ENCODE results near the gene DEPDC5. TPM values are rescaled to one million over a fixed set of nuclear protein-coding genes. Genes with fewer than 3 reads are reported as not detected.

The DEPDC5 gene
- total RNA-seq, 3 donors from 2014 or later (not counting 1 experiment from before 2014, with no cell fraction given) = 56.7 to 67.9 (median 62.6) TPM

- Mint-ChIP-seq H3K4me3 (no peak overlapping the region), H3K9me3 (no peaks in the 10 kb centered on the region), H3K27ac (peak overlapping the region in 1 of 2 donors; percentile 5), H3K36me3 (peaks cover 6% of the 10 kb centered on the region), H3K27me3 (ENCODE audit: low read depth in 2 of 2) (no peaks in the 10 kb centered on the region), H3K4me1 (peaks cover 0 to 4% of the 10 kb centered on the region in 2 donors)
- intact Hi-C loops (cut with micrococcal nuclease) = no loop called here
- H3K27ac ChIP-seq (ENCODE audit: low read length) = no peak overlapping the region
- H3K4me1 ChIP-seq (ENCODE audit: control insufficient read depth, insufficient read depth, low read length) = no peaks in the 10 kb centered on the region
- no peaks in the 10 kb centered on the region for H3K9me3 ChIP-seq (ENCODE audit: control insufficient read depth, insufficient read depth, low read length)
- WGBS (ENCODE audit: insufficient coverage) = 74% methylated on average over 5 of the region's 5 CpGs
- H3K36me3 ChIP-seq (ENCODE audit: control insufficient read depth, insufficient read depth, low read length) = peaks cover 25% of the 10 kb centered on the region
- TF ChIP-seq CTCF (IDR thresholded peaks at IDR 0.05) = no peak
- H3K4me3 ChIP-seq (ENCODE audit: low read length) = no peak overlapping the region
- ATAC-seq (no peak), DNase-seq (no peak)
- no peaks in the 10 kb centered on the region for H3K27me3 ChIP-seq (ENCODE audit: control insufficient read depth, insufficient read depth, low read length)
Observed at GRCh38 chr22:31891366-31892079, 137.7 kb downstream of the DEPDC5 start.

- DNase-seq = no peak
- Histone ChIP-seq H3K4me3 (ENCODE audit: low read length) (no peak overlapping the region), H3K9me3 (ENCODE audit: control insufficient read depth, insufficient read depth, low read length) (no peaks in the 10 kb centered on the region), H3K27ac (ENCODE audit: low read length) (no peak overlapping the region), H3K36me3 (ENCODE audit: control insufficient read depth, insufficient read depth, low read length) (peaks cover 28% of the 10 kb centered on the region), H3K27me3 (ENCODE audit: control insufficient read depth, insufficient read depth, low read length) (no peaks in the 10 kb centered on the region), H3K4me1 (ENCODE audit: control insufficient read depth, insufficient read depth, low read length) (no peaks in the 10 kb centered on the region)
- ATAC-seq = no peak
- H3K4me3 Mint-ChIP-seq = no peak overlapping the region
- intact Hi-C loops (cut with micrococcal nuclease) = no loop called here
- H3K27ac Mint-ChIP-seq = no peak overlapping the region
- no peaks in the 10 kb centered on the region for H3K27me3 Mint-ChIP-seq (ENCODE audit: low read depth in 2 of 2)
- no peak for TF ChIP-seq CTCF (IDR thresholded peaks at IDR 0.05)
- 98% methylated on average over 2 of the region's 2 CpGs for WGBS (ENCODE audit: insufficient coverage)
- H3K4me1 Mint-ChIP-seq = peaks cover 0 to 4% of the 10 kb centered on the region in 2 donors
- H3K9me3 Mint-ChIP-seq = no peaks in the 10 kb centered on the region
- H3K36me3 Mint-ChIP-seq = peaks cover 6% of the 10 kb centered on the region
Observed at GRCh38 chr22:31892080-31892433, 138.2 kb downstream of the DEPDC5 start.

GRCh38 chr22:31893460-31893859 is 139.6 kb downstream of the DEPDC5 start:
- Histone ChIP-seq H3K4me3 (ENCODE audit: low read length) (no peak overlapping the region), H3K36me3 (ENCODE audit: control insufficient read depth, insufficient read depth, low read length) (peaks cover 35% of the 10 kb centered on the region), H3K9me3 (ENCODE audit: control insufficient read depth, insufficient read depth, low read length) (no peaks in the 10 kb centered on the region), H3K4me1 (ENCODE audit: control insufficient read depth, insufficient read depth, low read length) (no peaks in the 10 kb centered on the region), H3K27ac (ENCODE audit: low read length) (no peak overlapping the region), H3K27me3 (ENCODE audit: control insufficient read depth, insufficient read depth, low read length) (no peaks in the 10 kb centered on the region)
- H3K4me1 Mint-ChIP-seq = peaks cover 0 to 4% of the 10 kb centered on the region in 2 donors
- no peak overlapping the region for H3K27ac Mint-ChIP-seq
- no peaks in the 10 kb centered on the region for H3K27me3 Mint-ChIP-seq (ENCODE audit: low read depth in 2 of 2)
- no peak for TF ChIP-seq CTCF (IDR thresholded peaks at IDR 0.05)
- no peak for DNase-seq
- ATAC-seq = no peak
- H3K9me3 Mint-ChIP-seq = no peaks in the 10 kb centered on the region
- H3K36me3 Mint-ChIP-seq = peaks cover 6% of the 10 kb centered on the region
- intact Hi-C loops (cut with micrococcal nuclease) = no loop called here
- no peak overlapping the region for H3K4me3 Mint-ChIP-seq
- 96% methylated on average over 6 of the region's 6 CpGs for WGBS (ENCODE audit: insufficient coverage)
